ENCODE results near the gene TESMIN.

The TESMIN gene

GRCh38 chr11:68782711-68783110 is 31.4 kb upstream of the TESMIN start:
- no peak for TF ChIP-seq CTCF (IDR thresholded peaks at IDR 0.05; ENCODE audit: low read depth, low read length)
- DNase-seq (ENCODE audit: low read depth in 2 of 2), result no peak

GRCh38 chr11:68780829-68781228 is 29.5 kb upstream of the TESMIN start:
- no peak for TF ChIP-seq CTCF (IDR thresholded peaks at IDR 0.05; ENCODE audit: low read depth, low read length)
- no peak overlapping the region for H3K4me3 ChIP-seq (replicated peaks in 1 of 2; ENCODE audit: low read depth in 2 of 2, low read length in 2 of 2)
- peak in 1 of 2 donors; percentile 20 for DNase-seq (ENCODE audit: low read depth in 2 of 2)

More at GRCh38 chr11:68782711-68783110, 31.4 kb upstream of the TESMIN start:
- H3K4me3 ChIP-seq (replicated peaks in 1 of 2; ENCODE audit: low read depth in 2 of 2, low read length in 2 of 2), result no peak overlapping the region

- DNase-seq (ENCODE audit: low read depth in 2 of 2), result no peak
- TF ChIP-seq CTCF (IDR thresholded peaks at IDR 0.05; ENCODE audit: low read depth, low read length), result no peak
- H3K4me3 ChIP-seq (replicated peaks in 1 of 2; ENCODE audit: low read depth in 2 of 2, low read length in 2 of 2), result no peak overlapping the region
Measured at GRCh38 chr11:68778205-68778604, 26.9 kb upstream of the TESMIN start.

- no peak for DNase-seq (ENCODE audit: low read depth in 2 of 2)
- no peak for TF ChIP-seq CTCF (IDR thresholded peaks at IDR 0.05; ENCODE audit: low read depth, low read length)
- H3K4me3 ChIP-seq (replicated peaks in 1 of 2; ENCODE audit: low read depth in 2 of 2, low read length in 2 of 2), result no peak overlapping the region
Measured at GRCh38 chr11:68776442-68777235, 25.3 kb upstream of the TESMIN start.

GRCh38 chr11:68775951-68776388 is 24.6 kb upstream of the TESMIN start:
- no peak for DNase-seq (ENCODE audit: low read depth in 2 of 2)
- no peak for TF ChIP-seq CTCF (IDR thresholded peaks at IDR 0.05; ENCODE audit: low read depth, low read length)
- H3K4me3 ChIP-seq (replicated peaks in 1 of 2; ENCODE audit: low read depth in 2 of 2, low read length in 2 of 2), result no peak overlapping the region

- no peak for DNase-seq (ENCODE audit: low read depth in 2 of 2)
- TF ChIP-seq CTCF (IDR thresholded peaks at IDR 0.05; ENCODE audit: low read depth, low read length), result no peak
- H3K4me3 ChIP-seq (replicated peaks in 1 of 2; ENCODE audit: low read depth in 2 of 2, low read length in 2 of 2), result no peak overlapping the region
Measured at GRCh38 chr11:68774194-68774585, 22.9 kb upstream of the TESMIN start.
